ENCODE data around the gene GRID2IP. TPM values are rescaled to one million over a fixed set of nuclear protein-coding genes. Genes with fewer than 3 reads are reported as not detected.

GRID2IP gene
- total RNA-seq, 3 donors from 2014 or later (not counting 1 experiment from before 2014, with no cell fraction given): 0.39 to 0.45 (median 0.40) TPM

- Histone ChIP-seq H3K4me3 (ENCODE audit: low read length) (no peak overlapping the region), H3K4me1 (ENCODE audit: control insufficient read depth, insufficient read depth, low read length) (peaks cover 21% of the 10 kb centered on the region), H3K36me3 (ENCODE audit: control insufficient read depth, insufficient read depth, low read length) (no peaks in the 10 kb centered on the region), H3K27ac (ENCODE audit: low read length) (no peak overlapping the region), H3K27me3 (ENCODE audit: control insufficient read depth, insufficient read depth, low read length) (no peaks in the 10 kb centered on the region), H3K9me3 (ENCODE audit: control insufficient read depth, insufficient read depth, low read length) (no peaks in the 10 kb centered on the region)
- no peak for DNase-seq
- intact Hi-C loops (cut with micrococcal nuclease): no loop called here
- Mint-ChIP-seq H3K27ac (no peak overlapping the region), H3K27me3 (ENCODE audit: low read depth in 2 of 2) (peaks cover 0 to 3% of the 10 kb centered on the region in 2 donors), H3K36me3 (no peaks in the 10 kb centered on the region), H3K9me3 (no peaks in the 10 kb centered on the region), H3K4me1 (peaks cover 14 to 21% of the 10 kb centered on the region in 2 donors), H3K4me3 (no peak overlapping the region)
- 96% methylated on average over 19 of the region's 19 CpGs for WGBS (ENCODE audit: insufficient coverage)
- TF ChIP-seq CTCF (IDR thresholded peaks at IDR 0.05): no peak
- ATAC-seq: no peak
These were observed 64.7 kb downstream of the GRID2IP start for GRCh38 chr7:6486438-6487183.

- 40% methylated on average over 6 of the region's 6 CpGs for WGBS (ENCODE audit: insufficient coverage)
- Mint-ChIP-seq H3K36me3 (no peaks in the 10 kb centered on the region), H3K4me1 (peaks cover 50 to 57% of the 10 kb centered on the region in 2 donors), H3K27me3 (ENCODE audit: low read depth in 2 of 2) (no peaks in the 10 kb centered on the region), H3K27ac (peak overlapping the region; percentile 87 to 88), H3K4me3 (peak overlapping the region; percentile 96), H3K9me3 (no peaks in the 10 kb centered on the region)
- no peaks in the 10 kb centered on the region for H3K27me3 ChIP-seq (ENCODE audit: control insufficient read depth, insufficient read depth, low read length)
- ATAC-seq: no peak
- no peaks in the 10 kb centered on the region for H3K36me3 ChIP-seq (ENCODE audit: control insufficient read depth, insufficient read depth, low read length)
- DNase-seq: no peak
- intact Hi-C loops (cut with micrococcal nuclease): no loop called here
- peaks cover 52% of the 10 kb centered on the region for H3K4me1 ChIP-seq (ENCODE audit: control insufficient read depth, insufficient read depth, low read length)
- H3K4me3 ChIP-seq (ENCODE audit: low read length): peak overlapping the region; percentile 90
- peak overlapping the region; percentile 73 for H3K27ac ChIP-seq (ENCODE audit: low read length)
- no peak for TF ChIP-seq CTCF (IDR thresholded peaks at IDR 0.05)
- no peaks in the 10 kb centered on the region for H3K9me3 ChIP-seq (ENCODE audit: control insufficient read depth, insufficient read depth, low read length)
These were observed 68.5 kb downstream of the GRID2IP start for GRCh38 chr7:6482743-6483119.

- ATAC-seq (no peak), DNase-seq (no peak)
- H3K4me1 Mint-ChIP-seq: peaks cover 54 to 61% of the 10 kb centered on the region in 2 donors
- TF ChIP-seq CTCF (IDR thresholded peaks at IDR 0.05): no peak
- H3K9me3 Mint-ChIP-seq: no peaks in the 10 kb centered on the region
- no peaks in the 10 kb centered on the region for H3K9me3 ChIP-seq (ENCODE audit: control insufficient read depth, insufficient read depth, low read length)
- H3K27me3 ChIP-seq (ENCODE audit: control insufficient read depth, insufficient read depth, low read length): no peaks in the 10 kb centered on the region
- H3K4me1 ChIP-seq (ENCODE audit: control insufficient read depth, insufficient read depth, low read length): peaks cover 52% of the 10 kb centered on the region
- H3K4me3 ChIP-seq (ENCODE audit: low read length): no peak overlapping the region
- WGBS (ENCODE audit: insufficient coverage): 90% methylated on average over 4 of the region's 4 CpGs
- H3K27me3 Mint-ChIP-seq (ENCODE audit: low read depth in 2 of 2): no peaks in the 10 kb centered on the region
- no peaks in the 10 kb centered on the region for H3K36me3 Mint-ChIP-seq
- peak overlapping the region; percentile 87 to 88 for H3K27ac Mint-ChIP-seq
- peak overlapping the region; percentile 96 for H3K4me3 Mint-ChIP-seq
- no peak overlapping the region for H3K27ac ChIP-seq (ENCODE audit: low read length)
- H3K36me3 ChIP-seq (ENCODE audit: control insufficient read depth, insufficient read depth, low read length): no peaks in the 10 kb centered on the region
- intact Hi-C loops (cut with micrococcal nuclease): no loop called here
These were observed 69.0 kb downstream of the GRID2IP start for GRCh38 chr7:6482307-6482706.

- DNase-seq (no peak), ATAC-seq (no peak)
- Histone ChIP-seq H3K4me1 (ENCODE audit: control insufficient read depth, insufficient read depth, low read length) (peaks cover 60% of the 10 kb centered on the region), H3K4me3 (ENCODE audit: low read length) (no peak overlapping the region), H3K27ac (ENCODE audit: low read length) (no peak overlapping the region), H3K27me3 (ENCODE audit: control insufficient read depth, insufficient read depth, low read length) (no peaks in the 10 kb centered on the region), H3K9me3 (ENCODE audit: control insufficient read depth, insufficient read depth, low read length) (no peaks in the 10 kb centered on the region), H3K36me3 (ENCODE audit: control insufficient read depth, insufficient read depth, low read length) (no peaks in the 10 kb centered on the region)
- peak overlapping the region; percentile 83 for H3K4me3 Mint-ChIP-seq
- no peak for TF ChIP-seq CTCF (IDR thresholded peaks at IDR 0.05)
- no peaks in the 10 kb centered on the region for H3K9me3 Mint-ChIP-seq
- H3K27me3 Mint-ChIP-seq (ENCODE audit: low read depth in 2 of 2): no peaks in the 10 kb centered on the region
- no peaks in the 10 kb centered on the region for H3K36me3 Mint-ChIP-seq
- intact Hi-C loops (cut with micrococcal nuclease): no loop called here
- peaks cover 63 to 70% of the 10 kb centered on the region in 2 donors for H3K4me1 Mint-ChIP-seq
- H3K27ac Mint-ChIP-seq: peak overlapping the region; percentile 33 to 94
- 90% methylated on average over 5 of the region's 6 CpGs for WGBS (ENCODE audit: insufficient coverage)
These were observed 69.8 kb downstream of the GRID2IP start for GRCh38 chr7:6481445-6481844.

All from natural killer cell (primary cell).